Measurements from ENCODE around the gene NEDD4.
"Not testable (repeated sequence)": the region's sequence is repeated elsewhere in the genome, so short reads cannot be mapped to it uniquely, and the experiment has no call there.

DNA sequence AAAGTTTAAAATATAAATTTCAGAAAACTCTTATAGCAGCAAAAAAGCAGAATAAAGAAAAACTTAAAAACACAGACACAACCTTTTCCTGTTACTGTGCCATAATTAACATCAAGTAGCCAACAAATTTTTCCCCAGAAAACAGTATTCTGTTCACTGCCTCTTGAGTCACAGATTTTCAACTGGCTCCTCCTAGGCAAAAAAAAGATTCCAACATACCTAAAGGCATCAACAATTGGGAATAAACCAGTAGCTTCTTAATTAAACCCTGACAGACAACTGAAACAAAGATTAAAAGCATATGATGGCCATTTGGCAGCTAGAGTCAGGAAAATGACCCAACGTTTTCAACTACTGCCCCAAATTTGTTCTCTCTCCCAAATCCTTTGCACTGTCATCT is 10.9 kb upstream of the NEDD4 start:
- TF ChIP-seq, protein P1, sequence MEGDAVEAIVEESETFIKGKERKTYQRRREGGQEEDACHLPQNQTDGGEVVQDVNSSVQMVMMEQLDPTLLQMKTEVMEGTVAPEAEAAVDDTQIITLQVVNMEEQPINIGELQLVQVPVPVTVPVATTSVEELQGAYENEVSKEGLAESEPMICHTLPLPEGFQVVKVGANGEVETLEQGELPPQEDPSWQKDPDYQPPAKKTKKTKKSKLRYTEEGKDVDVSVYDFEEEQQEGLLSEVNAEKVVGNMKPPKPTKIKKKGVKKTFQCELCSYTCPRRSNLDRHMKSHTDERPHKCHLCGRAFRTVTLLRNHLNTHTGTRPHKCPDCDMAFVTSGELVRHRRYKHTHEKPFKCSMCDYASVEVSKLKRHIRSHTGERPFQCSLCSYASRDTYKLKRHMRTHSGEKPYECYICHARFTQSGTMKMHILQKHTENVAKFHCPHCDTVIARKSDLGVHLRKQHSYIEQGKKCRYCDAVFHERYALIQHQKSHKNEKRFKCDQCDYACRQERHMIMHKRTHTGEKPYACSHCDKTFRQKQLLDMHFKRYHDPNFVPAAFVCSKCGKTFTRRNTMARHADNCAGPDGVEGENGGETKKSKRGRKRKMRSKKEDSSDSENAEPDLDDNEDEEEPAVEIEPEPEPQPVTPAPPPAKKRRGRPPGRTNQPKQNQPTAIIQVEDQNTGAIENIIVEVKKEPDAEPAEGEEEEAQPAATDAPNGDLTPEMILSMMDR (IDR thresholded peaks at IDR 0.05; ENCODE audit: low read depth, low read length, poor library complexity, severe bottlenecking) = not testable (repeated sequence)
- not testable (repeated sequence) for TF ChIP-seq EZH2phosphoT487 (IDR thresholded peaks at IDR 0.05; ENCODE audit: borderline replicate concordance, low read length)
